ENCODE measurements around the gene MMS22L. TPM values are rescaled to one million over a fixed set of nuclear protein-coding genes. Genes with fewer than 3 reads are reported as not detected.

MMS22L gene
- polyA plus RNA-seq, 3 donors, result 11.7 to 13.7 (median 12.0) TPM

DNA sequence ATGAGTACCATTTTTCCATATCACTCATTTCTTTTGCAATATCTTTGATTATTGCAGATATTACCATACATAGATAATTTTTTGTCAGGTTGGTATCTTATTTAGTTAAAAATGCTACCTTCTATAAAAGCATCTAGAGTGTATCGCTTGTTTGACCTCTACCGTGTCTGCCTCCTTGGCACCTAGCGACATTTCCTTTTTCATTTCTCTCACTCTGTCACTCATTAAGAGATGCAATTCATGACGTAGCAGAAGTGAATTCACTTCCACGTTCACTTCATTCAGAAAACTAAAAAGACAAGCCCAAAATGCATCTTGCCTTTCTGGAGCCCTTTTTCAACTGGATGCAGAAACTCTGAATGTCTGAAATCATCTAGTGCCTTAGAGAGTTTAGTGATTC lies 172.9 kb downstream of the MMS22L start:
- DNase-seq (ENCODE audit: extremely low read depth in 1 of 11, low read depth in 9 of 11, low spot score in 4 of 11), result no peak

DNA sequence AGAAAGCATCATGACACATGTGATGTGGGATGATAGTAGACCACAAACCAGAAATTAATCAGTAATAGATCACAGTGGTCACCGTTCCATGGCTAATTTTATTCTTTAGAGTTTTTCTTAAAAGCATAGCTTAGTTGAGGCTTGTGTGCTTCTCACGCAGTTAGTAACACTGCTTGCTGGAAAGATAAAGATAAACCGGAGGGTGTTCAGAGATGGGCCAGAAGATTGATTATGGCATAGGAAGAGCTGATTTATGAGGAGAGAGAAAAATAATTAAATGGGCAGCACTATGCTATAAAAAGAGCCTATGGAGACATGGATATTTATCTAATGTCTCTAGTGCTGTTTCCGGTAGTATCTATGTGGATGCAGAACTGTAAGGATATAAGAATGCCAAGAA lies 173.6 kb downstream of the MMS22L start:
- DNase-seq (ENCODE audit: extremely low read depth in 1 of 11, low read depth in 9 of 11, low spot score in 4 of 11), result no peak

DNA sequence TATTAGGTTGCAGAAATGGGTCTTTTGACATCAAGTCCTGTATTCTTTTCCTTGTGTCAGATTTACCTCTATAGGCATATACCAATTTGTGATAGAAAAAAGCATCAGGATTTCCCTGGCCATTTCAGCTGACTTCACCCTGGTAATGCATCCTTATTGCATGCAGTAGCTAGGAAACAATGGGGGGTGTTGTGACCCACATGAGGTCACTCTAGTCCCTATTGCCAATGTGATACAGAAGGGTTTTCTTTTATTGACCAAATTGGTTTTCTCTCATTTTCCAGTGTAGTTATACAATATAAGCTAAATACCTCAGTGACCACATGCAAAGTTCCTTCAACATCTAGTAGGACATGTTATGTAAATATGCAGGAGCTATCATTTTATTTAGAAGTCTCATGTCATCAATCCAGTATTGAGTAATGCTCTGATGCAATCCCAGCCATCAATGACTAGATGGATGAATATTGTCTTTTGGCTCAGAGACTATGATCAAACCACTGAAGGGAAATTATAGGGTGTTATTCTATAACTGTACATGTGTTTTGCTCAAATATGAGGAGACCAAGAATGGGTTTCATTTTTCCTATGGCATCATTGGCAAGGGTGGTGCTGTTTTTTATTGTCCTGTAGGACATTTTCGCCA lies 180.7 kb downstream of the MMS22L start:
- DNase-seq (ENCODE audit: extremely low read depth in 1 of 11, low read depth in 9 of 11, low spot score in 4 of 11), result no peak

DNA sequence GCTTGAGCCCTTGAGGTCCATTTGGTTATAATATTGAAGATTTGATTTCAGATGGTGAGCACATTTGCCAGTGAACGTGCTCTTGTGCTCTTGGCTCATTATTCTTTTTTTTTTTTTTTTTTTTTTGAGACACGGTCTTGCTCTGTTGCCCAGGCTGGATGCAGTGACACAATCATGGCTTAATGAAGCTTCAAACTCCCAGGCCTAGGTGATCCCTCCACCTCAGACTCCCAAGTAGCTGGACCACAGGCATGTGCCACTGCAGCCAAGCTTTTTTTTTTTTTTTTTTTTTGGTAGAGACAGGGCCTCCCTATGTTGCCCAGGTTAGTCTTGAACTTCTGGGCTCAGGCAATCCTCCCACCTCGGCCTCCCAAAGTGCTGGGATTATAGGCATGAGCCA lies 182.3 kb downstream of the MMS22L start:
- no peak for DNase-seq (ENCODE audit: extremely low read depth in 1 of 11, low read depth in 9 of 11, low spot score in 4 of 11)

DNA sequence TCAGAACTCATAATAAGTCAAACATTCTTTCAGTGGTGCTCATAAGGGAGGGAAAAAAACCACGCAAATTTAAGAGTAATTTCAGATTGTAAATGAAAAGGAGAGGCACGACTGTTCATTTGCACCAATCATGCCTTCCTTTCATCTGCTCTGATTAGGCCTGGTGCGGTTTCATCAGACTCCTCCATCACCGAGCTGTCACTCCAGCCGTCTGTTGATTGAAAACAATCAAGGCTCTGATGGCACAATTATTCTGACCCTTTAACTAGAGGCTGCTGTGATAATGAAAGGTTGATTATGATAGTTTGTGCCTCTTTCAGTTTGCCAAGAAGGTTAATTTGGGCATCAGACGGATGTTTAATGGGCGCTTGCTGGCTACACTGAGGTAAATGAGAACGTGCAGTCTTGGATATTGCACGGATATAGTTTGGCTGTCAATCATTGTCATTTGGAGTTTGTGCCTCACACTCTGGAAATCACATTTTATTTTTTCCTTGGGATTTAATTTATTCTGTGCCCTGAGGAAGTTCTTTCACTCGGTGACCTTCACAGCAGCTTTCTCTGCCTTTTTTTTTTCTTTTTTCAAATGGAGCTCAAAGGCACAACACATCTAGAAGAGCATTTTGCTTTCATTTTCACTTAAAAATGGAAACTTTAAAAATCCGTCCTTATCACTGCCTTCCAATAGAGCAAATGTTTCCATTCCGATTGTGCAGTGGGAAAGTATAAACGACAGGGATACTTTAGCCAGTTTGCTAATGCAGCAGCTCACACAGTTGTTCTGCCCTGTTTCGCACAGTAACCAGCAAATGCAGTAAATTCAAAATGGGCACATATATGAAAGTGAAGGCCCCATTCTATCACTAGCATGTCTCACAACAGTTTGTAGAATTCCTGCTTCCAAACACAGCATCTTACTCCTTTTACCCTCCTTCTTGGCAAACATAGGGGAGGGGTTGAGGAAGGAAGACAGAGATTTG lies 185.7 kb downstream of the MMS22L start:
- no peak for DNase-seq (ENCODE audit: extremely low read depth in 1 of 11, low read depth in 9 of 11, low spot score in 4 of 11)

DNA sequence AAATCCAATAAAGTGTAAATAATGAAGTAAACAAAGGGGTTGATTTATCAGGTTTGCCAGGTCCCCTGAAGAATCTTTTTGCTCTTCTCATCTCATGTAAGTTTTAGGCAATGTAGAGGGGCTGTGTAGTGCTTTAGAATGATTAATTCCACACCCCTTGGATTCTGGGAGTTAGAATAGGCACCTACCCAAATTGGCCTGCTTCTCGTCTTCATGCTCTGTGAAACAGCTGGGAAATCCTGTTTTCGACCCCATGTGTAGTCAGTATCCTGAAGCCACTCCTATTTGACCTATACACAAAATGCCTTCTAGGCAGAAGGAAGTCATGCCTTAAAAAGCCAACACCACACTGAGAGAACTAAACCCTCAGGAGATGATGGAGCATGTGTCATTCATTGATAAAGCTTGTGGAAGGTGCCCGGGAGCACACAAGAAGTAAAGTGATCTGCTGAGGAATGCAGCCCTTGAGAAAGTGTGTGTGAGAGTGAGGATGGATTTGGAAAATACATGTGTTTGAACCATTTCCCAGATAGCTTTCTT lies 187.6 kb downstream of the MMS22L start:
- DNase-seq (ENCODE audit: extremely low read depth in 1 of 11, low read depth in 9 of 11, low spot score in 4 of 11), result no peak

DNA sequence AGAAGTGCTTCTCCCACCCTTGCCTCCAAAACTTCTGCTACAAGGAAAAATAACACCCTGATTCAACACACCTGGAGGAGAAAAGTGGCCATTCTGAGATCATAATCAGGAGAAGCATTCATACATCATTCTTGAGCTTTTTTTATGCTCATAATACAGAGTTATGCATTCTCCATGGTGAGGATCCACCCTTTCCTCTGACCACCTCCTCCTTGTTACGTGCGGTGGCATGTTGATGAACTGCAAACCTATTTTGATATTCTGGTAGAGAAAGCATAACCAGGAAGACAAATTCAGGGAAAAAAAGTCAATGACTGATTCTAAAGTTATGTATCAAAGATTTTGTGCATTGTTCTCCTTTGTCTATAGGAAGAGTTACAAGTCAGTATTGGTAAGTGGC lies 188.6 kb downstream of the MMS22L start:
- DNase-seq (ENCODE audit: extremely low read depth in 1 of 11, low read depth in 9 of 11, low spot score in 4 of 11), result no peak

DNA sequence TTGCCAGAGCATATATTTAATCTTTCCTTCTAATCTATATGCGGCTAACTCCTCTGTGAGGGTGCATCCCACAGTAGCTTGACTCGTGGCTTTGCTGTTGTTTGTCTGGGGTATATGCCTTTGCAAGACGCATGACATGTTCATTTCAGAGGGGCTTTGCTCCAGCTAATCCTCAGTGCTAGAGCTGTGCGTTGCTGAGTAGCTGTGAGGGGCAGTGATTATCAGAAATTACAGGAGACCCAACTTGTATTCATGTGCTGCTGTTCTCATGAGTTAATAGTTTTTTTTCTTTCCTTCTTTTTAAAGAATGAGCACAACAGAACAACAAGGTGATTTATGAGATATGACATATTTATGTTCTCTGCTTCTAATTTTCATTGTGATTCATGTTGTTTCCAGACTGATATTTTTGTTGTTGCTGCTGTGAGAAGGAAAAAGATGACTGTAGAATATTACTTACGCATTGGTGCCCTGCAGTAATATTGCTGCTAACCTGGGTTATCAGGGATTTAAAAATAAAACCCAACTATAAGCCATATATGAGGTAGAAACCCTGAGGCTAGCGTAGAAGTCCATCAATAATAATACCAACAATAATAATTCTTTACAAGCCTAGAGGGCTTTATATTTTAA lies 190.2 kb downstream of the MMS22L start:
- no peak for DNase-seq (ENCODE audit: extremely low read depth in 1 of 11, low read depth in 9 of 11, low spot score in 4 of 11)

Measured in renal cortex interstitium (tissue), 11 donors.